PC-3 (cell line): ENCODE measurements around the gene CLNK.

Experiments
- CTCF ChIP-seq: fragments of 300-600 bp; sonication (generic); conservative IDR thresholded peaks from 2 replicates; pipeline ENCODE4 v1.5.1; 2017; ENCODE audit warnings: antibody characterized with exemption, low read depth, mild to moderate bottlenecking, low read length
- EZH2 ChIP-seq: fragments of 300-600 bp; sonication (generic); IDR thresholded peaks from one replicate; pipeline ENCODE4 v1.6.1; 2017; ENCODE audit warnings: antibody characterized with exemption, mild to moderate bottlenecking, low read length; ENCODE audit not compliant: unreplicated experiment
- EZH2phosphoT487 ChIP-seq: fragments of 300-600 bp; sonication (generic); IDR thresholded peaks from 2 replicates; pipeline ENCODE4 v1.6.1; 2018; ENCODE audit warnings: mild to moderate bottlenecking, antibody characterized with exemption, low read length, borderline replicate concordance

GRCh38 chr4:10530137-10530786 lies 154.3 kb downstream of the CLNK start:
- TF ChIP-seq CTCF (no peak), EZH2 (no peak), EZH2phosphoT487 (no peak)
